HEK293T (cell line): ENCODE data around the gene DCAF12L1.

ENCODE experiments used
- CTCF ChIA-PET: fragments of 350-600 bp; formaldehyde crosslinking; extraction: SDS; loops from one replicate; lab custom pipeline; 2021; ENCODE audit warnings: antibody characterized with exemption, inconsistent platforms; lab: Yijun Ruan, JAX
- POLR2A ChIA-PET: fragments of 350-600 bp; formaldehyde crosslinking; extraction: SDS; loops from one replicate; lab custom pipeline; 2020; ENCODE audit warnings: antibody characterized with exemption, inconsistent platforms; lab: Yijun Ruan, JAX
- DNase-seq: peaks from one replicate; pipeline ENCODE4 v3.0.0; 2012; ENCODE audit warnings: mixed read lengths; ENCODE audit errors: extremely low spot score
- ARNT ChIP-seq: fragments of 450-650 bp; IDR thresholded peaks from 2 replicates; pipeline ENCODE4 v1.6.1; 2017; ENCODE audit warnings: mild to moderate bottlenecking
- BHLHE40 ChIP-seq: fragments of 450-650 bp; IDR thresholded peaks from 2 replicates; pipeline ENCODE4 v1.6.1; 2016; ENCODE audit warnings: mild to moderate bottlenecking, moderate library complexity, borderline replicate concordance
- CTBP1 ChIP-seq: fragments of 450-650 bp; IDR thresholded peaks from 2 replicates; pipeline ENCODE4 v1.6.1; 2016; ENCODE audit warnings: borderline replicate concordance
- ELF4 ChIP-seq: fragments of 450-650 bp; IDR thresholded peaks from 2 replicates; pipeline ENCODE4 v1.6.1; 2017; ENCODE audit warnings: antibody characterized with exemption
- FOXA1 ChIP-seq: fragments of 450-650 bp; IDR thresholded peaks from 2 replicates; pipeline ENCODE4 v1.6.1; 2016; ENCODE audit warnings: mild to moderate bottlenecking
- FOXK2 ChIP-seq: fragments of 450-650 bp; IDR thresholded peaks from 2 replicates; pipeline ENCODE4 v1.6.1; 2016; ENCODE audit warnings: mild to moderate bottlenecking
- FOXM1 ChIP-seq: fragments of 450-650 bp; IDR thresholded peaks from 2 replicates; pipeline ENCODE4 v1.6.1; 2017; ENCODE audit warnings: mild to moderate bottlenecking, borderline replicate concordance
- HDGF ChIP-seq: fragments of 450-650 bp; IDR thresholded peaks from 2 replicates; pipeline ENCODE4 v1.6.1; 2017; ENCODE audit warnings: antibody characterized with exemption, borderline replicate concordance
- L3MBTL2 ChIP-seq: fragments of 450-650 bp; conservative IDR thresholded peaks from 2 replicates; pipeline ENCODE4 v1.6.1; 2016; ENCODE audit warnings: mild to moderate bottlenecking
- LEF1 ChIP-seq: fragments of 450-650 bp; IDR thresholded peaks from 2 replicates; pipeline ENCODE4 v1.6.1; 2017; ENCODE audit warnings: mild to moderate bottlenecking, borderline replicate concordance
- NFRKB ChIP-seq: fragments of 450-650 bp; IDR thresholded peaks from 2 replicates; pipeline ENCODE4 v1.6.1; 2016; ENCODE audit warnings: mild to moderate bottlenecking, moderate library complexity
- SP1 ChIP-seq: fragments of 450-650 bp; IDR thresholded peaks from 2 replicates; pipeline ENCODE4 v1.6.1; 2017
- SUZ12 ChIP-seq: fragments of 450-650 bp; IDR thresholded peaks from 2 replicates; pipeline ENCODE4 v1.6.1; 2016; ENCODE audit warnings: mild to moderate bottlenecking
- TARDBP ChIP-seq: fragments of 450-650 bp; IDR thresholded peaks from 2 replicates; pipeline ENCODE4 v1.6.1; 2016
- ZNF384 ChIP-seq: fragments of 450-650 bp; IDR thresholded peaks from 2 replicates; pipeline ENCODE4 v1.6.1; 2016
- TF ChIP-seq, protein P1 (sequence below): fragments of 450-650 bp; IDR thresholded peaks from 2 replicates; pipeline ENCODE4 v1.6.1; 2016

Gene DCAF12L1

GRCh38 chrX:126551306-126551705 is 1.3 kb downstream of the DCAF12L1 start:
- ChIA-PET CTCF (no interaction called here), POLR2A (no interaction called here)
- TF ChIP-seq FOXM1 (no peak), FOXA1 (no peak), LEF1 (no peak), ARNT (no peak), SP1 (no peak), FOXK2 (no peak), TARDBP (no peak), CTBP1 (no peak), ZNF384 (no peak), ELF4 (no peak), SUZ12 (no peak)
- TF ChIP-seq, protein P1, sequence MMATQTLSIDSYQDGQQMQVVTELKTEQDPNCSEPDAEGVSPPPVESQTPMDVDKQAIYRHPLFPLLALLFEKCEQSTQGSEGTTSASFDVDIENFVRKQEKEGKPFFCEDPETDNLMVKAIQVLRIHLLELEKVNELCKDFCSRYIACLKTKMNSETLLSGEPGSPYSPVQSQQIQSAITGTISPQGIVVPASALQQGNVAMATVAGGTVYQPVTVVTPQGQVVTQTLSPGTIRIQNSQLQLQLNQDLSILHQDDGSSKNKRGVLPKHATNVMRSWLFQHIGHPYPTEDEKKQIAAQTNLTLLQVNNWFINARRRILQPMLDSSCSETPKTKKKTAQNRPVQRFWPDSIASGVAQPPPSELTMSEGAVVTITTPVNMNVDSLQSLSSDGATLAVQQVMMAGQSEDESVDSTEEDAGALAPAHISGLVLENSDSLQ = no peak
- no peak for DNase-seq

DNA sequence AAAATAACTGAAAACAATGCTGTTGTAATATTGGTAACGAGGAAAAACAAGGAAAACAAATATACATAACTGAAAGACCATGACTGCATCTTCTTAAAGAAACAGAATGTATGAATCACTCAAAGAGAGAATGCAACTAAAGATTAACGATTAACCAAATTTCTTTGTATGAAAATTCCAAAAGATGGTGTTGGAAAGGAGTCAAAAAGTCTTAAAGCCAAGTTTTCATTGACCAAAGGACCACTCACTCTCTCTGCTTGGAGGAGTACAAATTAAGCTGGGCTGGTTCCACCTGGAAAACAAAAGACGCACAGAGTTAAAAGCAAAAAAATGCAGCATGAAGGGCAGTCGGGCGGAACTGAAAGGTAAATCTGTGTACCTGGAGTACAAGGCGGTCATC is 1.8 kb downstream of the DCAF12L1 start:
- TF ChIP-seq, protein P1 = no peak
- TF ChIP-seq FOXM1 = no peak
- TF ChIP-seq ARNT = no peak
- no peak for TF ChIP-seq ZNF384
- no peak for TF ChIP-seq ELF4
- TF ChIP-seq SUZ12 = no peak
- no peak for TF ChIP-seq LEF1
- TF ChIP-seq FOXK2 = no peak
- no peak for TF ChIP-seq HDGF
- TF ChIP-seq TARDBP = no peak
- TF ChIP-seq BHLHE40 = no peak
- no peak for TF ChIP-seq L3MBTL2
- TF ChIP-seq FOXA1 = no peak
- TF ChIP-seq CTBP1 = no peak
- ChIA-PET CTCF (no interaction called here), POLR2A (no interaction called here)
- no peak for DNase-seq

GRCh38 chrX:126509923-126510322 is 42.7 kb downstream of the DCAF12L1 start:
- POLR2A ChIA-PET = no interaction called here
- TF ChIP-seq L3MBTL2 (no peak), FOXM1 (no peak), SUZ12 (no peak), ARNT (no peak), BHLHE40 (no peak), LEF1 (no peak), FOXA1 (no peak), NFRKB (no peak), CTBP1 (no peak), SP1 (no peak), HDGF (no peak), ZNF384 (no peak), FOXK2 (no peak), TARDBP (no peak), ELF4 (no peak)
- TF ChIP-seq, protein P1 = no peak
- CTCF ChIA-PET = no interaction called here
- DNase-seq = no peak
